ENCODE results near the gene LARGE2.
A peak's percentile ranks its signal among the peaks of the same experiment; 100 is the strongest.

Gene LARGE2

DNA sequence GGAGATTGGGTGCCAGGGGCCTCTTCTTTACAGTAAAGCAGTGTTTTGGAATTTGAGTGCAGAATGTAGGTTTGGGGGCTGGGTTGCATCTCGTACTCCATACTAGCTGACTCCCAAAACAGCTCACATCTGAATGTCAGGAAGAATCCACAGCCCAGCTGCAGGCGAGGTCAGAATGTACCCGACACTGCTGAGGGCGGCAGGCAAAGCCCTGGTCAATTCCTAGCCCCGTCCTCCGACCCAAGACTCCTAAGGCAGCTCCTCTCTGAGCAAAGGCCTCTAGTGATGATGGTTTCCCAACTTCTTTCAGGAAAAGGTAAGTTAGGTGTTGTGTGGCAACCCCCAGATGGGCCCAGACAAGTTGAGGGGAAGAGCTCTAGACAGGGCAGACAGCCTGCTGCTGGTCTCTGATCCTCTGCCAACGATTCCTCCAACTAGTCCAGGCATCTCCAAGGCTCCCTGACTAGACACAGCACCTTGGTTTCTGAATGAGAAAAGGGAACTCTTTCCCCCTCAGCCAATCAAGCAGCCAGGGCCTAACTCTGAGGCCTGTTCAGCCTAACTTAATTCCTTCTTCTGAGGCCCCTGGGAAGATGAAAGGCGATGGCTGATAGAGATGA, 8.6 kb downstream of the LARGE2 start:
- no peak for DNase-seq

DNA sequence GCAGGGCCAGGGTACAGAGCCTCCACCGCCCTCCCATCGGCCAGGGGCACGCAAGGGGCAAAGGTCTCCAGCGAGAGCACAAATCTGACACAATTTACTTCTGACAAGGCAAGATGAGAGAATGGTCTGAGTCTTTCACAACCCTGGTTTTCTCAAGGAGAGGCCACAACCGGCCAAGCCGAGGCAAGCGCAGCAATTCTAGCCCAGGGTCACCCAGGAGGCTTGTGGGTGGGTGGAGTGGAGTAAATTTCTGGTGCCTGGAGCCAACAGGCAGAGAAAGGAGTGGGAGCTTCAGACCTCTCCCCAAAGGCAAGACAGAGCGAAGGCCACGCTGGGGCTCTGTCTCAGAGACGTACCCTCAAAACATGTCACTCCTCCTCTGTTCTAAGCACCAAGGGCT, 9.3 kb downstream of the LARGE2 start:
- no peak for DNase-seq

DNA sequence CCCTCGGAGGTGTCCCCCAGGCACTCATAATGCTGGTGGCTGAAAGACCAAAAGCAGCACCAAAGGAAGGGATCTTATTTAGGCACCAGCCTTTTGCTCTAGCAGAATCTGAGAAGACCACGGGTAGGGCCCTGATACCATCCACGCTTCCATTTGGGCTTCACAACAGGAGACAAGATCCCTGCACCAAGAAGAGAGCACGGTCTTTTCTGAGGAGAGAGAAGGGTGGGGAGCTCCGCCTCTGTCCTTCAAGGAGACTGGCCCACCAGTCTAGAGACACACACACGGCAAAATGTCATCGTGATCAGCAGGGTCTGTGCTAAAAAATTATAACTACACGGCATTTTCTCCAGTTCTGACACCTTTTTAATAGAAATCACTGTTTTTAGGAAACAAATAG, 9.8 kb downstream of the LARGE2 start:
- no peak for DNase-seq

DNA sequence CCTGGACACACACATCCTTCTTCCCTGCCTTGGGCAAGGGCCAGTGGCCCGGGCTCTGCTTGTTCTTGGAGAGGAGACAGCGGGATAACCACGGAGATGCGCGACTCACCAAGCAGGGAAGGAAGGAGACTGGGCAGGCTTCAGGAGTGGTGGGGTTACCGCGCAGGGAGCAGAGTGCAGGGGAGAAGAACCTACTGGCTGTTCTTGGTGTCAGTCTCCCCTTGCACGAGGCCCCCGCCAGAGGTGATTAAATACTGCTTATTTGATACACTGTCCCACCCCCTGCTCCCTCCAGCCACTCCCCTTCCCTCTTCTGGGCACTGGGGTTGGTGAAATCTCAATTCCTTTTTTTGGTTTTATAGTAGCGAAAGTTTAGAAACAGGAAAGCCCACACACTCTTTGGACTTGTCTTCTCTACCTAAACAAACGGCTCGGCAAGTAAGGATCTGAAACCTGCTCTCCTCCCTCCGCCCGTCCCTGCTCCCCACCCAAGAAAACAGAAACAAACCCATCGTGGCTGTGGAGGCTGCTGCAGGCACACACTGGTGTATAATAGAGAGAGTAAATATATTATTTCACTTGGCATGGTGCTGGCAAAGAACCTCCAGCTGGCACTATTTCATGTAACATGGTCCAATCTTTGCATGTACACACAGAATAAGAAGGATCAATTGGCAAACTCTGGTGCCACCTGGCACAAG, 10.8 kb downstream of the LARGE2 start:
- DNase-seq, result no peak

DNA sequence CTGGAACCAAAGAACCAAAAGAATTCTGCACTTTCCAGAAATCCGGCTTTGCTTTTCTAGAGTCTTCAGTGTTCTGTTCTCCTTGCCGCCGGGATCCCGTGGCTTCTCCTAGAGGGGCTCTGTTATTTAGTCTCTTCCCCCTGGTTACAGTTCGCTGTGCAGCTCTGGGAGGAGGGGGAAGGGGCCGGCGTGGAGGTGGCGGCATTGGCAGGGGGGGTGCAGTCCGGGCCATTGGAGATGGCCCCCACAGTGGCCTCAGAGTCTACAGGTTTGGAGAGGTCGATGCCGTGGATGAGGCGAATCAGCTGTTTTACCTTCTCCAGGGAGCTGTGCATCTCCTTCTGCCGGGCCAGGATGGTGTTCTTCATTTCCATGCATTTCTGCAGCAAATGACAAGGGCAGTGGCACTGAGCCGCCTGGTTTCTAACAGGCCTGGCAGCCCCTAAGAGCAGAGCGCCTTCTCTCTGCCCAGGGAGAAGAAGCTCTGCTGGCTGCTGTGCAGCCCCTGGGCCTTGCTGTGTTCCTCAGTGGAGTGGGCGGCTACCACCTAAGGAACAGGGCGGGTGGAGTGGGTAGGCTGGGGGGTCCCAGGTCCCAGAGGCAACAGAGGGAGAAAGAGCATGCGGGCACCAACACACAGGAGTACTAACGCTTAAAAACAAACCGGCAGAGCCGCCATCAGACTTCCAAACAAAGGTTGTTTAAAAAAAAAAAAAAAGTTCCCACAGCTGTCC, 11.6 kb downstream of the LARGE2 start:
- no peak for DNase-seq

DNA sequence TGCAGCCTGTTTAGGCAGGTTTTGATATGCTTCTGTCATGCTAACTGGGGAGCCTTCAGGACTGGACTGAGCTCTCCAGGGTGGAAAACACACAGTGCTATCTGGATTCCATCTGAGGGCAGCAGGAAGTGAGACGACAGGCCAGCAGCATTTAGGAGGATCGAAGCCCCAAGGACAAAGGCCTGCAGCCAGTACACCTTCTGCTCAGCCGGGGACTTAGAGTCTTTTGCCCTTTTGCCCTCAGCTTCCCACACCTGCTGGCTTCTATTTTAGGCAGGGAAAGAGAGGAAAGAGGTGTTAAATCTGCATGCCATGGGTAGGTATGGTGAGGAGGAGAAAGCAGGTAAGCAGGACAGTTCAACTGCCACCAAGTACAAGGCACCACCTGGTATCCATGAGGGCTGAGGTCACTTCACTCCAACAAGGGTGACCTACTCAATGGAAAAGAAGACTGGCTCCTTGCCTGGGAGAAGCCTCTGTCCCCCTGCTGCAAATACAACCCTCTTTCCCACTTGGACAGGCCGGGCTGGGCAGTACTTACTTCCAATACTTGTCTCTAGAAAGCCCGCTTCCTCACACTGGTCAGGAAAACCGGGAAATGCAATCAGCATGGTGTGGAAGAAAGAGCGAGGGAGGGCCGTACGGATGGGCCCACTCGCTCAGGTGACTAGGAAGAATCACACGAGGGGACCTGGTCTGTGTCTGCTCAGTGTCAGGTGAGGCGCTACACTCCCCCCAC, 12.3 kb downstream of the LARGE2 start:
- no peak for DNase-seq

DNA sequence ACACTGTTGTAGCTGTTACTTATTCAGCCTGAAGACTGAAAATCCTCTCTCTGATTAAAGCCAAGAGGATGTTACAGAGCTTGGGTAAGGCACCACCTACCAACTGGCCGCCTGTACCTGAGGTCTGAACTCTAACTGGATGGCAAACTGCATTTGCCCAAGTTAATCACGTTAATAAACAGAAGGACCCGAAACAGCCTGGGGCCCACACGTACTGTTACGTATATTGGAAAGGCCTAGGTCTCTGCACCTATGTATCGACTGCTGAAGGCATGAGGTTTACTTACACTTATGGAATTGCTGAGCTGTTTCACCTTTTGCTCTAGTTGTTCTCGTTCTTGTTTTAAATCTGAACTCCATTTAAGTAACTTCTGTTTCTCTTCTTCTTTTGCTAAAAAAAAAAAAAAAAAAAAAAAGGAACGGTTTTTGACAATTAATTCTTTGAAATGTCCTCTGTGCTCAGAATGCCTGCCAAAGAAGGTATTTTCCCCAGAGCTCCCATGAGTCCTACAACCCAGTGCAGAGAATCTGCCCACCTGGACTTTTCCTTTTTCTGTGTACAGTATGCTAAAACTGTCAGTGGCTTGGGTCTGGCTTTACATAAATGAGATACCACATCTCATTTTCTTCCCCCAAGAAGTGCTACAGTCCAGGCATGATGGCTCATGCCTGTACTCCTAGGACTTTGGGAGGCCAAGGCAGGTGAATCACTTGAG, 13.1 kb downstream of the LARGE2 start:
- no peak for DNase-seq

DNA sequence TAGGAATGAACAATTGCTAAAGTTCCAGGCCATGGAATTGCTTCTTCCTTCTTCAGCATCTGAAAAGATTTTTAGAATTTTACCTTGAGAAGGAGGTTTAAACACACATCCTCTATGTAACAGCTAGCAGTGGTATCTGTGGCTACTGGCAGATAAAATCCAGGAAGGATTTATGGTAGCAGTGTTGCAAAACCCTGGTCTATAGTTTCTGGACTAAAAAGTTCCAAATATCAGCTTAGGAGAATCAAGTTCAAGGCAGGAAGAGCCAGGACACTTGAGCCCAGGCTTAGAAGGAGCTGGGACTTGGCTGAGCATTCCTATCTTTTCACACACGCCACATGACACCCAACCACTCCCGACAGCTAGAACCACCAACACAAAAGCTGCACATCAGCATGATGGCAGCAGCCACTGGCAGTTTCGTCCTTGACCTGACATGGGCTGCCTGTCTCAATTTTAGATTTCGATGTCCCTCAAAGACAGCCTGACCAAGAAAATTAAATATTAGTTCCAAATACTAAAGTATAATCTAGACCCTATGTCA, 14.1 kb downstream of the LARGE2 start:
- DNase-seq, result no peak

DNA sequence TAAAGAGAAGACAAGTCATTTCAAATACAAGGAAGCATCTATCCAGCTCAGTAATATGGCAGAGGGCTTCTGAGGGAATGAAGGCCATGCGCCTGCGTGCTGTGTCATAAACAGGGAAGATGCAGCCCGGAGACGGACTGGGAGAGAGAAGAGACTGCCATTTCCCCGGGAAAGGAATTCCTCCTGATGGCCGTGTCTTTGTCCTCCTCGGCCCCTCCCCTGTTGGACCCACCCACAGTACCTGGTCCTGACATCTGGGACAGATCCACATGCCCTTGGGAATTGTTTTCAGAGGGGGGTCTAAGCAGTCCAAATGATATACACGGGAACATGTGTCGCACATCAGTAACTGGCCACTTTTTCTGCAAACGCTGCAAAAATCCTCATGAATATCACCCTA, 15.5 kb downstream of the LARGE2 start:
- DNase-seq, result no peak

DNA sequence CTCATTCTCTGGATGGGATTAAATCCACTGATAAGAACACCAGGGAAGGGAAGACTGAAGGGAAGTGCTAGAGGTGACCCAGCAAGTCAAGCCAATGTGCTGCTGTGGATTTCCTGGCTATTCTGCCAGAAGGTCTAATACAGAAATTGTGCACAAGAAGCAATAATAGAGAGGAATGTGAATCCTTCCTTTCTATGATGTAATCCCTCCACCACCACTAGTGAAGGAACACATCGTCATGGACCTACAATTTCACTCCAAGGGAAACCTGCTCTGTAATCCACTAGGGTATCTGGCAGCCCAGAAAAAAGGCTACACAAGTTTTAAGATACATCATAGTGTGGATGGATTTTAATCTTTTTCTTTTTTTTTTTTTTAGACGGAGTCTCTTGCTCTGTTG, 17.4 kb downstream of the LARGE2 start:
- DNase-seq, result no peak

DNA sequence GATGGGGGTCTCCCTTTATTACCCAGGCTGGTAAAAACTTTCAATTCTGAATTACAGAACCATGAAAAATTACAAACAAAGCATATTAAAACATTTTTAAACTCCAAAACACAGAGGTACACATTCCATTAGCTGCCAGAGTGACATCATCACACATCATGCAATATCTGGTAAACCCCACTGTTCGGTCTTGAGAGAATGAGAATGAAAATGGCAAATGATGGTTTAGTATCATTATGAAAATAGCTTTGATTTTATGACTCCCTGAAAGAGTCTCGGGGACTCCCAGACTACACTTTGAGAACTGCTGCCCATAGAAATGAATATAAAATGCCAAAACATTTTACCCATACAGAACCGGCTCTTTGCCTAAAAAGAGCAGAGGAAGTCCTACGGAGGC, 18.8 kb downstream of the LARGE2 start:
- no peak for DNase-seq

DNA sequence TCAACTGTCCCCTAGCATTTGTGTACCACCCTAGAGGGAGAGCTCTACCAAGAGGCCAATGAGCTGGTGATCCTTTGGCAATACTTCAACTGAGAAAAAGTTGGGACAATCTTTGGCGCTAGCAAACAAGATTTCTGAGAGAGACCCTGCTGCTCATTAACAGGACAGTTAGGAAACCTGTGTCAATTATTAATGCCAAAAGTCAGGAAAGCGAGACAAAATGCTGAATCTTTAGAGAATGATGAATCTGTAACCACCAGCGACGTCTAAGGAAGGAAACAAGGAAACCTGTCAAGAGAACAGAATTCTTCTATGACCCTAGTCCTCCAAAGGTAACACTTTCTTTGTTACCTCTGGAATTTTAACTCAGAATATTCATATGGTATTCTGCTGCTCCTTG, 19.9 kb downstream of the LARGE2 start:
- DNase-seq, result no peak

DNA sequence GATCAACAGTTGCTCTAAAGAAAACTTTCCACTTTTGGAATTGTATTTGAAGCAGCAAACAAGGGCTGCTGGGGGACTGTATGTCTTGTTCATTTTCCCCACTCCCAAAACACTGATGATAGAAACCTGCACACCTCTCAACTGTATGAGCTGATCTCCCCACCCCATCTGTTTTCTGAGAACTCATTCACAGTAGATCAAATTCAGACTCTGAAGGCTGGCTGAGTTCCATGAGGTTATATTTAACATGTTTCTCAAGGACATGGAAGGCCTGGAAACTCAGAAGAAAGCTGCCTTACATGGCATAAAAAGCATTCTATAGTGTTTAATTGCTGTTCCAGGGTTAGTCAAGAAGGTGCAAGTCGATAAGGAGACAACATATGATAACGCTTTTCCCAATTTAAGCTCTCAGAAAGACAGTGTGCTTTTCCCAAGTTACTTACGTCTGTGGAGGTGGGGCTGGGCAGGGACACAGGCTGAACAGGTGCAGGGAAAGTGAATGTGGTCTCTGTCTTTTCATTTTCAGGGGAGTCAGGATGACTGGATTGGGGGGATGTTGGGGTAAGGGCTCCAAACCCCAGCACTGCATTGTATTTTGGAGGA, 23.0 kb downstream of the LARGE2 start:
- DNase-seq, result no peak

DNA sequence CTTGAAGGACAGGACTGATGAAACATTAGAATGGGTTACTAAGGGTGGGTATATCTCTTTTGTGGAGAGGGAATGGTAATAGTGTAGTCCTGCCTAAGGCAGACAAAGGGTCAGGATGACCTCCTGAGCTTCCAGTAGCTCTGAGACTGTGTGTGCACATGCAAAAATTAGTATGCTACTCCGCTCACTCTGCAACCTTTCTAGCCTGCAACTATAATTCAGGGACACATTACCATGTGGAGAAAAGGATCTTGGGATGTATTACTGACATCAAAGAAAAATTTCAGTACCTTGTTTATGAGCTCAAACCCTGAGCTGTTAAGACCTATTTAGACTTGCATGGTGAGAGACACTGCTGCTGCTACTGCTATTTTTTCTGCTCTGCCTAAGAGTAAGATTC, 25.4 kb downstream of the LARGE2 start:
- DNase-seq, result no peak

DNA sequence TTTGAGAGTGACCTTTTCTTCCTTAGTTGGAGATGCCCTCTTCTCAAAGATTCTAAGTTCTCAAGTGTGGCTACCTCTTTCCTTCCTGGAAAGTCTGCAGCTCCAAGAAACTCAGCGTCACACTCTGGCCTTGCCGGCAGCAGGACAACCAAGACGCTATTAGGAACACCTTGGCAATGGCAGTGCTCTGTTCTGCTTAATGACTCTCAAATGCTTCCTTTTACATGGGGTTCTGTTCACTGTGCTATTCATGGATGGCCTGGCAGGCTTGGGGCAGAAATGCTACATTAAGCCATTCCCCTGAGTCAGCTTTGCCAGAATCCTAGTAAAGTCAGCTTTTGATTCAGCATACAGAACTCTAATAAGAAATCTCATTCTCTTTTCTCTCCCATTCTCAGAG, 25.9 kb downstream of the LARGE2 start:
- DNase-seq, result no peak

DNA sequence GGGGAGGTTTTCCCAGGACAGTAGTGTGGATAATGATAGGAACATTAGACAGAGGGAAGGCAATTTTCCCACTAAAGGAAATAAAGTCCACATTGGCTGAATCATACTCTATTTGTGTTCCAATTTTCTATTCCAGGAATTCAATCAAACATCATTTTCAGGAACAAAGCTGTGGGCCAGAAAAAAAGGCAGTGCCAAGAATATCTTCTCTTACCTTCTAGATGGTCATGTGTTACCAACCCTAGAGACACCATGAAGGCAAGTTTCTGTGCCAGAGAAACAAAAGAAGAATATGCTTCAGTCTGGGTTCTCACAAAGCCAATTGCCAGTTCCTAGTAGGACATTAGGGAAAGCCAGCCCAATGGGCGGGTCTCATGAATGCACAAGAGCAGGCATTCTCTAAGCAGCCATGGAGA, 27.5 kb downstream of the LARGE2 start:
- no peak for DNase-seq

DNA sequence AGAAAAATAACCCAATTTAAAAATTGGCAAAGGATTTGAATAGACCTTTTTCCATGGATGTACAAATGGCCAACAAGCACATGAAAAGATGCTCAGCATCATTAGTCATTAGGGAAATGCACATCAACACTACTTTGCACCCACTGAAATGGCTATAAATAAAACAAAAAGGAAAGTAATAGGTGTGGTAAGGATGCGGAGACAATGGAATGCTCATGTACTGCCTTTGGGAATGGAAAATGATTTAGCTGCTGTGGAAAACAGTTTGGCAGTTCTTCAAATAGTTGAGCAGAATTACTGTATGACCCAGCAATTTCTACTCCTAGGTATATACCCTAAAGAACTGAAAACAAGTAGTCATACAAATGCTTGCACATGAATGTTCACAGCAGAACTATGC, 37.4 kb downstream of the LARGE2 start:
- DNase-seq, result no peak

DNA sequence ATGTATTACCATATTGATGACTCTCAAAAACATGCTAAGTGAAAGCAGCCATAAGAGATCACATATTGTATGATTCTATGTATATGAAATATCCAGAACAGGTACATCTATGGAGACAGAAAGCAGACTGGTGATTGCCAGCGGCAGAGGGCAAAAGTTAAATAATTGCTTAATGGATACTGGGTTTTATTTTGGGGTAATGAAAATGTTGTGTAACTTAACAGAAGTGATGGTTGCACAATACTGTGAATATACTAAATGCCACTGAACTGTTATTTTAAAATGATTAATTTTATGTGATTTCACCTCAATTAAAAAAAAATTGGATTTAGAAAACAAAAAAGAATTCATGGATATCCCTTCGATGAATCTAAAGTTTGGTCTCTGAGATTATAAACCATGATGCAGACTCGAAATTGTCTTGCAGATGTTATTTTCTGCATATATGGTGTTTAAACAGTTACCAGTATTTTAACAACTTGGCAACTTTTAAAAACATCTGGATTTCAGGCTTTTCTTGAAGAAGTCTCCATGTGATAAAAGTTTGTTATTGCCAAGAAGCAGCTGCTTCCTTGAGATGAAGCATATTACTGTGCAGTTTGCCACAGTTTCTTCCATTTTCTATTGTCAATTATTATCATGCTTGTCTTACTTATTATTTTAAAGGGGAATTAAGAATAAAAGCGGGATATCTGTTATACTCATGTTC, 38.1 kb downstream of the LARGE2 start:
- no peak for DNase-seq

DNA sequence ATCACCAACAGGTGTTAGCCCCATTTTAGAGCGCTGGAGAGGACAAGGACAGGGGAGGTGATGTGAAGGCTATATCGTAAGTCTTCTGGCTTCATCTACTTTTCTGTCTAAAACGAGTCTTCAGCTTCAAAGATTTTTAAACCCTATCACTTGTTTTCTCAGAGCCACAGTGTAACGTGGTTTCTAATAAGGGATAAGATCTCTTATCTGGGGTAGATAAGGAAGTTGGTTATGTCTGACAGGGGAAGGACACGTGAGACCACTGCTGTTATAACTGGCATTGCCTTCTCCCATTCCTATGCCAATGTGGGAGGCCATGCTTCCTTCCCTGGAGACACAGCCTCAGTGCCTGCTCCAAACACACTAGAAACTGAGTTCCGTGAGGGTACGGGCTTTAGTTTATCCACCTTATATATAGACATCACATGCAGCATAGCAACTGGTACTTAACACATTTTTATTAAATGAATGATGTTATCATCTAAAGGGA, 39.3 kb downstream of the LARGE2 start:
- no peak for DNase-seq

DNA sequence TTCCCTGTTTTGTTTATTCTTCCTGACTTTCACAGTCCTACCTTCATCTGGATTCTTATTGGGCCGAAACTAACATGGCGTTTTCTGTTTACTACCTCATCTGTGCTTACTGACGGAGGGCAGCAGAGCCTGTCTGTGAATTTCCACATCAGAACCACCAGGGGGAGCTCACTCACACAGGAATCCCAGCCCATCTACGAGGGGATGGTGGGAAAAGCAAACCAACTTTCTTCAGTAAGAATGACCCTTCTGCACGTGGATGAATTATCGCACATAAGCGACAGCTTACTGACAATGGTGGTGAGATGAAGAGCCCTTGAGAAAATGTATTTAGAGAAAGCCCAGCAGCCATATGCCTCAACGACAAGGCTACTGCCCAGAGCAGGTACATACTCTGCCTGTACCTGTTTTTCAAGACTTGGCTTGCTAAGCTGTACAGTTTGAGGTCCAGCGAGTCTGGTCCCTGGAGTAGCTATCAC, 42.5 kb downstream of the LARGE2 start:
- DNase-seq, result peak; percentile 14

DNA sequence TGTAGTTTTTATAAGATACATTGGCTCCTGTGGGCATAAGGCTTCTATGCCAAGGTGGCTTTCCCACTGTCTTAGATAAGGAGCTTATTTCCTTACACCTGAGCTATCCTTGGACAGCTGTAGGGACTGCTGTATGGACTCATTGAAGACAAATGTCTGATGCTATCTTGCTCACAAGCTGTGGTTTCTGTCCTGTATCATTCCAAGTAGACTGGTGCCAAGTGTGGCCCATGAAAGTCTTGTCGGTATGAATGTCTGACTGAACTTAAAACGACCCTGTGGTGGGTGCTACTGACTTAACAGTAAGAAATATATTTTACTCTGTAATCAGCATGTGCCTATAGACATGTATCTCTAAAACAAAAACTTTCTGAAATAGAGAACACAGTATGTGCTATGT, 45.0 kb downstream of the LARGE2 start:
- no peak for DNase-seq
